ENCODE results near the gene PHF21A. TPM values are rescaled to one million over a fixed set of nuclear protein-coding genes. Genes with fewer than 3 reads are reported as not detected.

The PHF21A gene
- total RNA-seq, 2 experiments from 2014 or later, result 36.2 to 40.4 TPM

- ATAC-seq, result peak; percentile 92
- ChIA-PET POLR2A (interaction anchor here (1.0 to 1.1 kb wide), 2 partner anchors 18 to 34 kb away, joined by 3 to 7 read pairs; partner anchors contain the start of gene PEX16), CTCF (interaction anchor here (1.8 kb wide), 1 partner anchor 57 kb away, joined by 5 read pairs; no protein-coding TSS in a partner anchor)
- Mint-ChIP-seq H3K9me3 (no peaks in the 10 kb centered on the region), H3K36me3 (ENCODE audit: low read depth) (no peaks in the 10 kb centered on the region), H3K27ac (no peak overlapping the region), H3K4me1 (ENCODE audit: low read depth) (peaks cover 4% of the 10 kb centered on the region), H3K27me3 (peaks cover 13% of the 10 kb centered on the region), H3K4me3 (peak overlapping the region; percentile 60)
- TF ChIP-seq CTCF (IDR thresholded peaks at IDR 0.05), result no peak
- intact Hi-C loops (cut with micrococcal nuclease), result no loop called here
- DNase-seq, result peak; percentile 86
Measured at GRCh38 chr11:45899448-45900174, 221.6 kb downstream of the PHF21A start.

GRCh38 chr11:45899086-45899447, 222.2 kb downstream of the PHF21A start:
- no peak for TF ChIP-seq CTCF (IDR thresholded peaks at IDR 0.05)
- CTCF ChIA-PET, result interaction anchor here (1.8 kb wide), 1 partner anchor 56 kb away, joined by 5 read pairs; no protein-coding TSS in a partner anchor
- no peak for ATAC-seq
- POLR2A ChIA-PET, result interaction anchor here (1.0 to 1.1 kb wide), 2 partner anchors 18 to 33 kb away, joined by 3 to 7 read pairs; partner anchors contain the start of gene PEX16
- H3K27me3 Mint-ChIP-seq, result peaks cover 13% of the 10 kb centered on the region
- H3K4me3 Mint-ChIP-seq, result peak overlapping the region; percentile 60
- H3K36me3 Mint-ChIP-seq (ENCODE audit: low read depth), result no peaks in the 10 kb centered on the region
- H3K27ac Mint-ChIP-seq, result no peak overlapping the region
- peaks cover 4% of the 10 kb centered on the region for H3K4me1 Mint-ChIP-seq (ENCODE audit: low read depth)
- intact Hi-C loops (cut with micrococcal nuclease), result no loop called here
- no peaks in the 10 kb centered on the region for H3K9me3 Mint-ChIP-seq
- DNase-seq, result no peak

- Mint-ChIP-seq H3K36me3 (ENCODE audit: low read depth) (no peaks in the 10 kb centered on the region), H3K27ac (no peak overlapping the region), H3K4me3 (no peak overlapping the region), H3K27me3 (peaks cover 15% of the 10 kb centered on the region), H3K9me3 (no peaks in the 10 kb centered on the region), H3K4me1 (ENCODE audit: low read depth) (peaks cover 4% of the 10 kb centered on the region)
- CTCF ChIA-PET, result interaction anchor here (1.8 kb wide), 1 partner anchor 55 kb away, joined by 5 read pairs; no protein-coding TSS in a partner anchor
- POLR2A ChIA-PET, result interaction anchor here (0.6 to 0.9 kb wide), 2 partner anchors 11 to 17 kb away, joined by 3 read pairs; no protein-coding TSS in a partner anchor
- DNase-seq (no peak), ATAC-seq (no peak)
- TF ChIP-seq CTCF (IDR thresholded peaks at IDR 0.05), result no peak
- intact Hi-C loops (cut with micrococcal nuclease), result no loop called here
Measured at GRCh38 chr11:45897556-45897955, 223.7 kb downstream of the PHF21A start.

- Mint-ChIP-seq H3K4me1 (ENCODE audit: low read depth) (peaks cover 4% of the 10 kb centered on the region), H3K9me3 (no peaks in the 10 kb centered on the region), H3K27me3 (peaks cover 15% of the 10 kb centered on the region), H3K36me3 (ENCODE audit: low read depth) (no peaks in the 10 kb centered on the region), H3K27ac (no peak overlapping the region), H3K4me3 (no peak overlapping the region)
- intact Hi-C loops (cut with micrococcal nuclease), result no loop called here
- no peak for ATAC-seq
- ChIA-PET POLR2A (no interaction called here), CTCF (no interaction called here)
- no peak for TF ChIP-seq CTCF (IDR thresholded peaks at IDR 0.05)
- no peak for DNase-seq
Measured at GRCh38 chr11:45896422-45896984, 224.8 kb downstream of the PHF21A start.

All from activated CD8-positive, alpha-beta T cell treated with anti-CD3 and anti-CD28 coated beads for 36 hours (primary cell).